ENCODE data around the gene ATXN2. TPM values are rescaled to one million over a fixed set of nuclear protein-coding genes. Genes with fewer than 3 reads are reported as not detected.

Gene ATXN2
- total and polyA plus RNA-seq, 2 donors from 2014 or later: 27.1 to 56.5 TPM

- FAIRE-seq: no peak
- H3K27ac ChIP-seq (ENCODE audit: low read depth in 2 of 2, low read length in 2 of 2): no peak overlapping the region
- no peaks in the 10 kb centered on the region for H3K9me3 ChIP-seq (ENCODE audit: control insufficient read depth in 2 of 3, insufficient read depth in 1 of 3, low read length in 3 of 3)
- DNase-seq: no peak
- peaks cover 0 to 33% (median 5%) of the 10 kb centered on the region in 3 donors for H3K4me1 ChIP-seq (ENCODE audit: control insufficient read depth in 2 of 3, insufficient read depth in 2 of 3, low read depth in 1 of 3, low read length in 3 of 3)
- H3K9ac ChIP-seq (ENCODE audit: low read length in 3 of 3): no peak overlapping the region
- no peaks in the 10 kb centered on the region for H3K36me3 ChIP-seq (ENCODE audit: control insufficient read depth in 2 of 3, insufficient read depth in 3 of 3, low read length in 3 of 3)
- intact Hi-C loops (cut with DNase I): no loop called here
- TF ChIP-seq CTCF (IDR thresholded peaks at IDR 0.05; ENCODE audit: borderline replicate concordance, extremely low read depth, insufficient read depth): no peak
- H3K4me3 ChIP-seq (ENCODE audit: low read length in 3 of 3): no peak overlapping the region
- no peaks in the 10 kb centered on the region for H3K27me3 ChIP-seq (ENCODE audit: control insufficient read depth, insufficient read depth, low read length)
These were observed 172.6 kb downstream of the ATXN2 start for GRCh38 chr12:111426344-111427185.

GRCh38 chr12:111425655-111426054, 173.5 kb downstream of the ATXN2 start:
- intact Hi-C loops (cut with DNase I): no loop called here
- FAIRE-seq (no peak), DNase-seq (no peak)
- Histone ChIP-seq H3K27ac (ENCODE audit: low read depth in 2 of 2, low read length in 2 of 2) (no peak overlapping the region), H3K9me3 (ENCODE audit: control insufficient read depth in 2 of 3, insufficient read depth in 1 of 3, low read length in 3 of 3) (no peaks in the 10 kb centered on the region), H3K27me3 (ENCODE audit: control insufficient read depth, insufficient read depth, low read length) (no peaks in the 10 kb centered on the region), H3K9ac (ENCODE audit: low read length in 3 of 3) (peak overlapping the region in 1 of 3 donors; percentile 26), H3K4me3 (ENCODE audit: low read length in 3 of 3) (no peak overlapping the region), H3K36me3 (ENCODE audit: control insufficient read depth in 2 of 3, insufficient read depth in 3 of 3, low read length in 3 of 3) (peaks cover 0 to 3% (median 0%) of the 10 kb centered on the region in 3 donors), H3K4me1 (ENCODE audit: control insufficient read depth in 2 of 3, insufficient read depth in 2 of 3, low read depth in 1 of 3, low read length in 3 of 3) (peaks cover 0 to 31% (median 5%) of the 10 kb centered on the region in 3 donors)
- no peak for TF ChIP-seq CTCF (IDR thresholded peaks at IDR 0.05; ENCODE audit: borderline replicate concordance, extremely low read depth, insufficient read depth)

GRCh38 chr12:111424793-111425251, 174.3 kb downstream of the ATXN2 start:
- Histone ChIP-seq H3K27ac (ENCODE audit: low read depth in 2 of 2, low read length in 2 of 2) (no peak overlapping the region), H3K4me1 (ENCODE audit: control insufficient read depth in 2 of 3, insufficient read depth in 2 of 3, low read depth in 1 of 3, low read length in 3 of 3) (peaks cover 0 to 26% (median 5%) of the 10 kb centered on the region in 3 donors), H3K9ac (ENCODE audit: low read length in 3 of 3) (no peak overlapping the region), H3K36me3 (ENCODE audit: control insufficient read depth in 2 of 3, insufficient read depth in 3 of 3, low read length in 3 of 3) (peaks cover 0 to 6% (median 2%) of the 10 kb centered on the region in 3 donors), H3K27me3 (ENCODE audit: control insufficient read depth, insufficient read depth, low read length) (no peaks in the 10 kb centered on the region), H3K4me3 (ENCODE audit: low read length in 3 of 3) (no peak overlapping the region), H3K9me3 (ENCODE audit: control insufficient read depth in 2 of 3, insufficient read depth in 1 of 3, low read length in 3 of 3) (no peaks in the 10 kb centered on the region)
- no peak for FAIRE-seq
- DNase-seq: peak in 1 of 5 donors; percentile 66
- TF ChIP-seq CTCF (IDR thresholded peaks at IDR 0.05; ENCODE audit: borderline replicate concordance, extremely low read depth, insufficient read depth): no peak
- intact Hi-C loops (cut with DNase I): no loop called here
